HG02981 (cell line): Measurements from ENCODE around the gene PPP2R2B.
"Not testable (repeated sequence)": the region's sequence is repeated elsewhere in the genome, so short reads cannot be mapped to it uniquely, and the experiment has no call there.

Experiments
- ATAC-seq: cut with Tn5 transposase; IDR thresholded peaks from one replicate; pipeline ENCODE4 v1.9.1; 2021; ENCODE audit warnings: mild to moderate bottlenecking, moderate library complexity; ENCODE audit not compliant: unreplicated experiment

The PPP2R2B gene

DNA sequence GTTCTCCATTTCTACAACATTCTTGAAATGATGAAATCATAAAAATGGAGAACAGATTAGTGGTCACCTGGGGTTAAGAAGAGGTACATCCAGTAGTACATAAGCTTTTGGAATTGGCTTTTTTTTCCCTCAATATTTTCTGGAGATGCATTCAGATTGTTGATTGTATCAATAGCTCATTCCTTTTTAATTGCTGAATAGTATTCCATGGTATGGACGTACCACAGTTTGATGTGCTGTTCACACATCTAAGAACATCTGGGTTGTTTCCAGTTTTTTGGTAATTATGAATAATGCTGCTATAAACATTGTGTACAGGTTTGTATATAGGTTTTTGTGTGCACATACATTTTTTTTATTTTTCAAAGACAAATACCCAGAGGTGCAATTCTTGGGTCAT lies 130.0 kb downstream of the PPP2R2B start:
- no peak for ATAC-seq

GRCh38 chr5:146745931-146746577 lies 132.5 kb downstream of the PPP2R2B start:
- no peak for ATAC-seq

GRCh38 chr5:146744068-146744745 lies 134.3 kb downstream of the PPP2R2B start:
- no peak for ATAC-seq

DNA sequence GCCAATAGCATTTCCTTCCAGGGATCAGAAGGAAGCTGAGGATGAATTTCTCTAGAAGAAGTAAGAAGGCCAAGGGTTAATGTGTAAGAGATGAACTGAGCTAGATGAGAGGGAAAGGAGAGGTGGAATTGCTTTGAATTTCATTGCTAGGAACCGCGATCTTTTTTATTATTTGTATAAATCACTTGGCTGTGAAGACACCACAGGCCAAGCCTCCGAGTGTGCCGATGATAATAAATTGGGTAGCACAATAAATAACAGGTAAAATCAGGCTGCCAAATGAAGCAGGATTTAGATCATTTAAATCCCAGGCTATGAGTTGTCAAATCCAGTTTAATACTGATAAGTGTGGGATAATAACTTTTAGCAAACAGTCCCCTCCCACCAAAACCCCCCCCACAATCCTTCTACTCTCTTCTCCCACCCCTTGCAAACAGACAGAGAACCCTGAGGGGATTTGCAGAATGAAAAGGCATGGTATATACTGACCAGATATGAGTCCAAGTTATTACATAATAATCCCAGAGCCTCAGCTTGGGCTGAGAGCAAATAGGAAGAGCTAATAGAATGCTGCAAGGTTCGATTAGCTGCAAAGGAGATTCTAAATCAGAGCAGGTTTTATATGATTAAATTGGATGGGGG lies 143.5 kb downstream of the PPP2R2B start:
- no peak for ATAC-seq

DNA sequence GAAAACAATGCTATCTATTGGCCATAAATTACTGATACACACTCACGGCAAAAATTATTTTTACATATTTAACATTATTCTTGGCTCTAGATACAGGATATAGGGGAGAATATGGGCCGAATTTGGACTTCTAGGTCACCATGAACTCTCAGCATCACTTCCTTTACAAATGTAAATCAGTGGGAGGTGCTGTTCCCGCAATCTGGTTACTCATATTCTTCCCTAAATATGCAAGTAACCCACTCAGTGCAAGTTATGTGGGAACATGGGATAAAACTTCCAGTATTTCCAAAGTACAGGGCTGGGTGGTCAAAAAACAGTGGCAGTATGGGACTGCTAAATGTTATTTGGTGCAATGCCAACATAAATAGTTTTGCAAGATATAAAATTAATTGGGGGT lies 145.6 kb downstream of the PPP2R2B start:
- no peak for ATAC-seq

- ATAC-seq, result no peak
Measured at GRCh38 chr5:146731909-146732659, 146.5 kb downstream of the PPP2R2B start.

- ATAC-seq, result not testable (repeated sequence)
Measured at GRCh38 chr5:146728746-146729145, 149.8 kb downstream of the PPP2R2B start.

DNA sequence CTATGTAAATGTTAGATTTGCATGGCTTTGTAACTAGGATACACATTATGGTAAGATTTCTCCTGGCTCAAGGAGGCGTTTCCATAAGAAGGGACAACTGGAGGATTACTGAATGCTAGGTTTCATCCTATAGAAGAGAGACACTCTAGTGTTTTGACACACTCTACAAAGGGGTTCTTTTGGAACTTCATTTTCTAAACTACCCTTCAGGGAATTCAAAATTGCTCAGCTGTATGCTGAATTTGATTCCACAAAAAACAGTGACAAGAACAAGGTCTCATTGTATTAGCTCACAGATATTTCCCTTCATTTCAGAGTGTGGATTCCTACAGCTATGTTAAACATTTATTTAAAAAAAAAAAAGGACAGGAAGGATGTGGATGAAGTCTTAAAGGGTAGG lies 151.7 kb downstream of the PPP2R2B start:
- no peak for ATAC-seq

- no peak for ATAC-seq
Measured at GRCh38 chr5:146726020-146726419, 152.5 kb downstream of the PPP2R2B start.

GRCh38 chr5:146725025-146725424 lies 153.5 kb downstream of the PPP2R2B start:
- no peak for ATAC-seq

DNA sequence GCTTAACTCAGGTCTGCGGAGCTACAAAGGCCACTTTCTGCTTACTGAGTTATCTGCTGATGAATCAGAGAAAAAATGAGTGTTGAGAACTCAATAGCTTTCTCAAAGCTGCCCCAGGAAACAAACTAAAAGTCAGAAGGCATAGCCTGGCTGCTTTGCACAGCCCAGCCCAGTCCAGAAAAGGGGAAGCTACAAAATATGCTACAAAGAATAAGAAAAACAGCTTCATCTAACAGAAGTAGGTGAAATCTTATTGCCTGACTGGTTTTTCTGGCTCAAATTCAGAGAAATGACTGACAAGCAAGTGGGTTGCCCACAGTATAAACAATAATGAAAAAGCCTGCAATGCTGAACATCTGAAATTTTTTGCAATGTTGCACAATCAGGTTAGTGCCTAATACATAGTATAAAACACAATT lies 156.2 kb downstream of the PPP2R2B start:
- ATAC-seq, result no peak

DNA sequence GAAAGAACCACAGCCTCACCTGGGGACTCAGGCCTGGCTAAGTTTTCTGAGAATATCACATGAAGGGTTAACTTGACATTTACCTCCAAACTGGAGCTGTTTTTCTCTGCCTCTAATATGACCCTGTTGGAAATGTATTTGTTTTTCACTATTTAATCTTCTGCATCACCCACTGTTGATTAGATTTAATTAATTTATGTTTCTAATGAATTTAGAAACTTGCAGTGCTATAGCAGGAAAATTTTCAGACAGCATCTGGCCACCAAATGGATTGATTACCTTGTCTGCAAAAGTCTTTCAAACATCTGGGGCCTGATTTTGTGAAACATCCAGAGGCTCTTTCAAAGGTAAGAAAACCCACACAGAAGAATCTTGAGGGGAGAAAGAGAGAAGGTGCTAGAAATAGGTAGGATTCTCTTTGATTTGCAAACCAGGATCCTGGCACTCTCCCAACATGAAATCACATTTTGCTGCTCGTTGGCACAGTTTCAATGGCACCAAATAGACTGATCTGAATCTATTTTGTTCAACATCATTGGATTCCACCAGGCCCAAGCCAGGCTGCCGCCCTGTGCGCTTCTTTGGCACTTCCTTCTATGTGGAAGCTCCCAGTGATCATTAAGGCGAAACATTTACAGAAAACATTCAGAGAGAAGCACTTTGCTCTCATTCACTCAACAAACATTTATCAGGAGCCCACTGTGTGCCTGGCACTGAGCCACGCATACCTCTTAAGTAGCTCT lies 157.3 kb downstream of the PPP2R2B start:
- ATAC-seq, result no peak

DNA sequence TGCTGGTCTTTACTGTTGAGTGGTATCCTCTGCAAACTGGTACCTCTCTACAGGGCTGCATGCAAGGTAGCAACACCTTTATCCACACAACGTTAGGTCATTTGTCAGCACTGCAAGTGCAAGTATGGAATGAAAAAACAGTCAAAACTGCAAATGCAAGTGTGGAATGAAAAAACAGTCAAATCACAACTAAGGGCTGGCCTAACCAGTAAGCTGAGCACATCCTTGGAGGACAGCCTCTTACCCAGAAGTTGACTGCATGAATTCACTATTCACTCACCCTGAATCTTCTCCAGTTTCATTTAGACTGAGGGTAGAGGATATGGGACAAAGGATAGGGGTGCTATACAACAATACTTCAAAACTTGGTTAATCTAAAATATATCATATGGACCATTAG lies 158.4 kb downstream of the PPP2R2B start:
- ATAC-seq, result no peak

GRCh38 chr5:146719179-146719578 lies 159.4 kb downstream of the PPP2R2B start:
- no peak for ATAC-seq

DNA sequence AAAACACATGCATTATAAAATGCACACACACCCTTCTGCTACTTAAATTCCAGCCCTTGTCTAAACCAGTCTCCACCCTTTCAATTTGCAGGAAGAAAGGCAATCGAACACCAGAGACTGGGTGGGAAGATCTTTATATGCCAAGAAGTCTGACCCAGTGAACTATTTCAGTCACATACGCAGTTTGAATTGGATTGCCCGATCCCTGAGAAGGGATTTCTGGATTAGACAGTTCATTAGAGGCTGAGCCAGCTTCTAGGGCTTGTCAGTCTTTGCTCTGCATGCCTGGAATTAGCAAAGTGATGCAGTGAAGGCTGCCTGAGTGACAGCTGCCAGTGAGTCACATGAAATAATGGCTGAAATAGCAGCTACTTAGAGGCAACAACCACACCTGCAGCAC lies 159.9 kb downstream of the PPP2R2B start:
- no peak for ATAC-seq

- ATAC-seq, result no peak
Measured at GRCh38 chr5:146717951-146718350, 160.6 kb downstream of the PPP2R2B start.

GRCh38 chr5:146716636-146717035 lies 161.9 kb downstream of the PPP2R2B start:
- ATAC-seq, result no peak

DNA sequence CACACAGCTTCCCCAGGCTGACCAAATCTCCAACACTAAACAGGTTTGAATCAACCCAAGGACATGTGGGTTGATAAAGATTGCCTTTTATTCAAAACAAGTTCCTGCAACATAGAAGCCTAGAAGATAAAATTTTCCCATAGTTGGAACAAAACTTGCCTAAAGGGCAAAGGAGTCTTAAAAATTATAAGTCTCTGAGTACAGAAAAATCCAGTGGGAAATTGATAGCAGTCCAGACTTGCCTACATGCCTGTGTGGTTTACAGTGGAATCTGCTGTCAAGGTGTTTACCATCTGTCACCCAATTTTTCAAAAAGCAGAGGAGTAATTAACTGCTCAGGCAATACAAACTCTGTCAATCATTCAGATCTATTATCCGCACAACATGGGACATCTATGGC lies 168.2 kb downstream of the PPP2R2B start:
- no peak for ATAC-seq

DNA sequence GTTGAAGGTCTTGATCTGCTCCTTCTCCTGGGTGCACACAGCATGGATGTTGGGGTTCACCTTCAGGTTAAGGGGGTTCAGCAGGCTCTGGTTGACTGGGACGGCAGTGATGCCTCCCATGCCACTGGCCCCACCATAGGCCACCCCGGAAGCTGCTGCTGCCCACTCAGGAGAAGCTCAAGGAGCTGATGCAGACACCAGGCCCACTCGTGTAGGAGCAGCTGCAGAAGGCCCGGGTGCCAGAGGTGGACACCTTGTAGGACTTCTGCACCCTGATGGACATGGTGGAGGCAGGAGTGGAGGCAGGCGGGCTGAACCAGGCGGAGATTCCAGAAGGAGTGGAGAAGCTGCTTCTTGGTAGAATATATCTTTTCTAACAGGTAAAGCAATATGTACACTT lies 171.2 kb downstream of the PPP2R2B start:
- no peak for ATAC-seq

GRCh38 chr5:146706321-146706972 lies 172.1 kb downstream of the PPP2R2B start:
- ATAC-seq, result no peak
